Endothelial cell of umbilical vein (primary cell): ENCODE measurements around the gene NPTN. TPM values are rescaled to one million over a fixed set of nuclear protein-coding genes. Genes with fewer than 3 reads are reported as not detected.

ENCODE experiments used
- BruUV-seq: library from RNA; stranded (reverse); fragments of 400-500 nt; replicated peaks from 2 replicates; lab custom pipeline; 2021; lab: Mats Ljungman, UMichigan
- CTCF ChIA-PET: fragments of 300-600, 350-600 bp; sonication (Branson Sonifier 250); formaldehyde crosslinking; loops from one replicate; lab custom pipeline; 2021; ENCODE audit warnings: antibody characterized with exemption, inconsistent platforms; lab: Charles Lee
- POLR2A ChIA-PET: fragments of 300-600, 350-600 bp; sonication (Branson Sonifier 250); formaldehyde crosslinking; loops from one replicate; lab custom pipeline; 2021; ENCODE audit warnings: antibody characterized with exemption, inconsistent platforms; lab: Charles Lee
- DNase-seq: peaks from one replicate; pipeline ENCODE4 v3.0.0-alpha.2; 2011; ENCODE audit warnings: low read depth, low spot score
- FAIRE-seq: peaks from 2 replicates; lab custom pipeline; 2011; peaks lifted over from hg19 to GRCh38; lab: Jason Lieb, UNC
- H2AFZ ChIP-seq: 2 replicates; pipeline ENCODE4 v1.6.0; 2012; ENCODE audit warnings: low read depth, low read length, control low read depth, inconsistent platforms
- H3K27ac ChIP-seq: 2 replicates; pipeline ENCODE4 v1.5.1; 2011; ENCODE audit warnings: low read depth, mild to moderate bottlenecking, control low read depth, low read length, moderate library complexity; ENCODE audit not compliant: insufficient read depth
- H3K27me3 ChIP-seq, 2 experiments: 2 replicates each; pipeline versions ENCODE4 v1.6.0 to v1.6.1; 2011; ENCODE audit warnings: low read length in 2 of 2, mixed read lengths in 1 of 2; ENCODE audit not compliant: control insufficient read depth in 2 of 2, insufficient read depth in 2 of 2
- H3K36me3 ChIP-seq, 2 experiments: 2 replicates in 1 of 2; 3 replicates in 1 of 2; pipeline ENCODE4 v1.5.1; 2011; ENCODE audit warnings: low read length in 2 of 2, mild to moderate bottlenecking in 1 of 2, moderate library complexity in 1 of 2; ENCODE audit not compliant: control insufficient read depth in 2 of 2, insufficient read depth in 2 of 2; ENCODE audit errors: extremely low read depth in 1 of 2
- H3K4me1 ChIP-seq: 3 replicates; pipeline ENCODE4 v1.5.1; 2011; ENCODE audit warnings: mild to moderate bottlenecking, low read length; ENCODE audit not compliant: control insufficient read depth, insufficient read depth; ENCODE audit errors: extremely low read depth
- H3K4me2 ChIP-seq: 2 replicates; pipeline ENCODE4 v1.6.1; 2011; ENCODE audit warnings: low read length, control low read depth, mixed read lengths; ENCODE audit not compliant: insufficient read depth
- H3K4me3 ChIP-seq, 3 experiments: fragments of 200-600 bp in 1 of 3; sonication (generic), shearing (Covaris generic) in 1 of 3; replicated peaks in 1 of 3; 2 replicates each; pipeline ENCODE4 v1.5.1; 2011 to 2016; ENCODE audit warnings: control low read depth in 3 of 3, low read length in 3 of 3, mild to moderate bottlenecking in 2 of 3, inconsistent platforms in 1 of 3, low read depth in 1 of 3, moderate library complexity in 1 of 3; ENCODE audit not compliant: insufficient read depth in 1 of 3
- H3K79me2 ChIP-seq: 2 replicates; pipeline ENCODE4 v1.6.0; 2012; ENCODE audit warnings: low read length, inconsistent platforms; ENCODE audit not compliant: control insufficient read depth, insufficient read depth
- H3K9ac ChIP-seq: replicated peaks from 2 replicates; pipeline ENCODE3; 2011; ENCODE audit warnings: low read length, control low read depth; ENCODE audit not compliant: insufficient read depth; ENCODE audit errors: extremely low read depth
- H3K9me1 ChIP-seq: replicated peaks from 3 replicates; pipeline ENCODE4 v1.6.0; 2011; ENCODE audit warnings: mild to moderate bottlenecking, low read length; ENCODE audit not compliant: control insufficient read depth, insufficient read depth; ENCODE audit errors: extremely low read depth
- H3K9me3 ChIP-seq: replicated peaks from 2 replicates; pipeline ENCODE4 v1.5.1; 2012; ENCODE audit warnings: low read length, inconsistent platforms; ENCODE audit not compliant: control insufficient read depth, insufficient read depth
- H4K20me1 ChIP-seq: replicated peaks from 2 replicates; pipeline ENCODE3; 2011; ENCODE audit warnings: mild to moderate bottlenecking, low read length; ENCODE audit not compliant: control insufficient read depth, insufficient read depth; ENCODE audit errors: extremely low read depth
- CTCF ChIP-seq, 2 donors: IDR thresholded peaks; 1 replicate in 1 of 2; 2 replicates in 1 of 2; pipeline ENCODE4 v1.5.1; 2011; ENCODE audit warnings: low read length in 2 of 2, mild to moderate bottlenecking in 2 of 2, moderate library complexity in 2 of 2, control low read depth in 1 of 2, inconsistent platforms in 1 of 2, low read depth in 1 of 2; ENCODE audit not compliant: insufficient read depth in 1 of 2; ENCODE audit errors: extremely low read depth in 1 of 2
- EZH2 ChIP-seq: IDR thresholded peaks from 2 replicates; pipeline ENCODE4 v1.6.1; 2012; ENCODE audit warnings: borderline replicate concordance, low read depth, mild to moderate bottlenecking, moderate library complexity, low read length, inconsistent platforms; ENCODE audit not compliant: severe bottlenecking
- FOS ChIP-seq: IDR thresholded peaks from 2 replicates; pipeline ENCODE4 v1.6.1; 2011; ENCODE audit warnings: mild to moderate bottlenecking, low read length, moderate library complexity, borderline replicate concordance; ENCODE audit not compliant: insufficient read depth
- GATA2 ChIP-seq: IDR thresholded peaks from 2 replicates; pipeline ENCODE4 v1.7.0; 2011; ENCODE audit warnings: low read depth, mild to moderate bottlenecking, moderate library complexity, mixed read lengths, low read length; ENCODE audit not compliant: insufficient read length, insufficient read depth
- JUN ChIP-seq: IDR thresholded peaks from 2 replicates; pipeline ENCODE4 v1.6.1; 2011; ENCODE audit warnings: borderline replicate concordance, low read depth; ENCODE audit not compliant: insufficient read length, insufficient read depth
- MAX ChIP-seq: IDR thresholded peaks from 2 replicates; pipeline ENCODE4 v1.6.1; 2011; ENCODE audit not compliant: insufficient read depth, insufficient read length
- MYC ChIP-seq: IDR thresholded peaks from one replicate; pipeline ENCODE4 v1.6.1; 2011; ENCODE audit warnings: mild to moderate bottlenecking, low read depth, low read length
- POLR2A ChIP-seq: IDR thresholded peaks from 2 replicates; pipeline ENCODE4 v1.6.1; 2012; ENCODE audit warnings: low read depth, mild to moderate bottlenecking, control low read depth, low read length
- POLR2AphosphoS5 ChIP-seq: IDR thresholded peaks from 2 replicates; pipeline ENCODE4 v1.6.1; 2012; ENCODE audit warnings: low read depth, mild to moderate bottlenecking, control low read depth, low read length, moderate library complexity; ENCODE audit not compliant: insufficient read depth
- dilution Hi-C: fragments of 300-500 bp; cut with MboI; formaldehyde crosslinking; loops from one replicate; pipeline ENCODE4 v1.15.0; 2019; ENCODE audit warnings: low sequenced_read_pairs; ENCODE audit not compliant: extremely low pct_ligation_motif_present
- intact Hi-C: fragments of 100-400 bp; cut with micrococcal nuclease; formaldehyde crosslinking; loops from one replicate; pipeline ENCODE4 v1.10.0; 2022
- polyA plus RNA-seq, 4 experiments: library from polyadenylated mRNA; depleted of rRNA in 3 of 4; stranded (reverse) in 3 of 4; unstranded in 1 of 4; fragments of >200 nt; gene quantifications; 2 replicates each; pipeline versions ENCODE4 v1.2.1 to v1.2.3, GENCODE V29; 2011 to 2012; ENCODE audit warnings: missing spikeins in 1 of 4
- total RNA-seq: library from RNA; stranded (reverse); gene quantifications from 2 replicates; pipeline ENCODE4 v1.2.3, GENCODE V29; 2021

The NPTN gene
- total and polyA plus RNA-seq, 2 donors (not counting 3 experiments of a cell fraction or from before 2014, with no cell fraction given), result 77.4 to 81.3 TPM

- no peaks in the 10 kb centered on the region for H4K20me1 ChIP-seq
- FAIRE-seq, result no peak
These were observed 22.5 kb upstream of the NPTN start for GRCh38 chr15:73655724-73656123.

GRCh38 chr15:73654659-73655058 is 21.5 kb upstream of the NPTN start:
- Histone ChIP-seq H3K4me3 (no peak overlapping the region), H3K36me3 (no peaks in the 10 kb centered on the region), H3K27me3 (peaks cover 6 to 10% of the 10 kb centered on the region in 2 experiments), H3K9me1 (no peaks in the 10 kb centered on the region), H2AFZ (no peak overlapping the region), H3K4me2 (no peak overlapping the region), H3K27ac (no peak overlapping the region), H3K4me1 (no peaks in the 10 kb centered on the region), H3K79me2 (no peaks in the 10 kb centered on the region), H4K20me1 (no peaks in the 10 kb centered on the region), H3K9ac (no peak overlapping the region), H3K9me3 (no peaks in the 10 kb centered on the region)
- CTCF ChIA-PET, result interaction anchor here (0.5 to 0.7 kb wide), 2 partner anchors 11 to 18 kb away, joined by 3 read pairs; no protein-coding TSS in a partner anchor
- BruUV-seq, result no TSS peak
- no peak for FAIRE-seq
- POLR2A ChIA-PET, result no interaction called here
- no peak for DNase-seq
- dilution Hi-C loops (no loop called here), intact Hi-C loops (no loop called here)
- TF ChIP-seq FOS, result no peak
- no peak for TF ChIP-seq CTCF (IDR thresholded peaks at IDR 0.05; ENCODE audit: extremely low read depth in 1 of 2, insufficient read depth in 1 of 2, low read depth in 1 of 2, low read length in 2 of 2)
- TF ChIP-seq POLR2AphosphoS5, result no peak
- no peak for TF ChIP-seq EZH2
- no peak for TF ChIP-seq MYC
- TF ChIP-seq GATA2, result no peak
- no peak for TF ChIP-seq MAX
- no peak for TF ChIP-seq JUN
- TF ChIP-seq POLR2A, result no peak

More at GRCh38 chr15:73655724-73656123, 22.5 kb upstream of the NPTN start:
- Histone ChIP-seq H3K36me3 (no peaks in the 10 kb centered on the region), H2AFZ (no peak overlapping the region), H3K27me3 (peaks cover 4 to 10% of the 10 kb centered on the region in 2 experiments), H3K9me3 (no peaks in the 10 kb centered on the region), H3K79me2 (no peaks in the 10 kb centered on the region), H3K4me3 (no peak overlapping the region), H3K4me1 (no peaks in the 10 kb centered on the region), H3K4me2 (no peak overlapping the region), H3K9me1 (no peaks in the 10 kb centered on the region), H3K27ac (no peak overlapping the region), H3K9ac (no peak overlapping the region)
- ChIA-PET POLR2A (no interaction called here), CTCF (no interaction called here)
- TF ChIP-seq EZH2, result no peak
- no peak for TF ChIP-seq JUN
- no peak for DNase-seq
- dilution Hi-C loops (no loop called here), intact Hi-C loops (no loop called here)
- no TSS peak for BruUV-seq
